GM06990 (cell line): ENCODE results near the gene RPA1.

Source experiments
- DNase-seq: peaks from one replicate; pipeline ENCODE4 v3.0.0-alpha.2; 2011; ENCODE audit not compliant: insufficient read length; ENCODE audit errors: extremely low read depth
- H3K27me3 ChIP-seq: replicated peaks from 2 replicates; pipeline ENCODE4 v1.6.0; 2011; ENCODE audit warnings: low read length; ENCODE audit not compliant: control insufficient read depth, insufficient read depth
- H3K36me3 ChIP-seq: 2 replicates; pipeline ENCODE4 v1.5.1; 2011; ENCODE audit warnings: low read length; ENCODE audit not compliant: control insufficient read depth, insufficient read depth
- H3K4me3 ChIP-seq: replicated peaks from 2 replicates; pipeline ENCODE4 v1.5.1; 2011; ENCODE audit warnings: low read depth, mild to moderate bottlenecking, control low read depth, low read length
- TF ChIP-seq, protein P1 (sequence below): IDR thresholded peaks from 2 replicates; pipeline ENCODE4 v1.5.1; 2011; ENCODE audit warnings: low read length, control low read depth, mild to moderate bottlenecking, inconsistent platforms; ENCODE audit not compliant: insufficient read depth, poor library complexity, severe bottlenecking

Gene RPA1

DNA sequence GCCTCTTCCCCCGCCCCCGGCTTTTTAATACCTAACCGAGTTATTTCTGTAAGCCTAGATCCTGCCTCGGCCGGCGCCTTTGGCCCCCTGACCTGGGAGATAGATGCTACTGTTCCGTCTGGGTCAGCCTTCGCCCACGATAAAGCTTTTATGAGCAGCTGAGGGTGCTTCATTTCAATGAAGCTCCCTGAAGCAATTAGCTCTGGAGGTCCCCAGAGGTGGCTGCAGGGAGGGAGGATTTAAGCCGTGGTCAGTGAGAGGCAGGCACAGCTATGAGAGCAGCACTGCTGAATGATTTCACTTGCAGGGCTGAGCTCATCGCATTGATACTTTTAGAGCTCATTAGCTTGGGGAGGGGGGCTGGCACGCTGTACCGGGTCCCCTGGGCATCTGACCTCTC is 89.4 kb downstream of the RPA1 start:
- H3K4me3 ChIP-seq = no peak overlapping the region
- H3K27me3 ChIP-seq = no peaks in the 10 kb centered on the region; the same call in 1 of the 2 replicates
- TF ChIP-seq, protein P1, sequence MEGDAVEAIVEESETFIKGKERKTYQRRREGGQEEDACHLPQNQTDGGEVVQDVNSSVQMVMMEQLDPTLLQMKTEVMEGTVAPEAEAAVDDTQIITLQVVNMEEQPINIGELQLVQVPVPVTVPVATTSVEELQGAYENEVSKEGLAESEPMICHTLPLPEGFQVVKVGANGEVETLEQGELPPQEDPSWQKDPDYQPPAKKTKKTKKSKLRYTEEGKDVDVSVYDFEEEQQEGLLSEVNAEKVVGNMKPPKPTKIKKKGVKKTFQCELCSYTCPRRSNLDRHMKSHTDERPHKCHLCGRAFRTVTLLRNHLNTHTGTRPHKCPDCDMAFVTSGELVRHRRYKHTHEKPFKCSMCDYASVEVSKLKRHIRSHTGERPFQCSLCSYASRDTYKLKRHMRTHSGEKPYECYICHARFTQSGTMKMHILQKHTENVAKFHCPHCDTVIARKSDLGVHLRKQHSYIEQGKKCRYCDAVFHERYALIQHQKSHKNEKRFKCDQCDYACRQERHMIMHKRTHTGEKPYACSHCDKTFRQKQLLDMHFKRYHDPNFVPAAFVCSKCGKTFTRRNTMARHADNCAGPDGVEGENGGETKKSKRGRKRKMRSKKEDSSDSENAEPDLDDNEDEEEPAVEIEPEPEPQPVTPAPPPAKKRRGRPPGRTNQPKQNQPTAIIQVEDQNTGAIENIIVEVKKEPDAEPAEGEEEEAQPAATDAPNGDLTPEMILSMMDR = no peak
- DNase-seq = no peak
- H3K36me3 ChIP-seq = no peaks in the 10 kb centered on the region

DNA sequence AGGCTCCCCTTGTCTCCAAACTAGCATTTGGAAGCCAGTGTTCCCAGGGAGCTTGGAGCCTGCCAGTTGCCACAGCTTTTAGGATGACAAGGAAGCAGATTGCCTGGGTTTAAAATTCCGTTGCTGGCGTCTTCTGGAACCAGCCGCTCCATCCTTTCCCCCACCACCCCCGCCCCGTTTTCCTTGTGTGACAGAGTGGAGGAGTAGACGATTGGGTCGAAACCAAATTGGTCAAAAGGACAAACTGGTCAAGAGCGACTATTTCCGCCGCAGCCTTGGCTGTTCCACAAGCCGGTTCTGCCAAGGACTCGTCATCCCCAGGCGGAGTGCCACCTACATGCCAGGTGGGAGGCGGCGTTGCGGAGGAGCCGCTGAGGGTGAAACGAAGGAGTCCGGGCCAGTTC is 91.1 kb downstream of the RPA1 start:
- H3K4me3 ChIP-seq = no peak overlapping the region
- no peaks in the 10 kb centered on the region for H3K36me3 ChIP-seq
- TF ChIP-seq, protein P1 = no peak
- H3K27me3 ChIP-seq = no peaks in the 10 kb centered on the region; the same call in 1 of the 2 replicates
- DNase-seq = no peak

DNA sequence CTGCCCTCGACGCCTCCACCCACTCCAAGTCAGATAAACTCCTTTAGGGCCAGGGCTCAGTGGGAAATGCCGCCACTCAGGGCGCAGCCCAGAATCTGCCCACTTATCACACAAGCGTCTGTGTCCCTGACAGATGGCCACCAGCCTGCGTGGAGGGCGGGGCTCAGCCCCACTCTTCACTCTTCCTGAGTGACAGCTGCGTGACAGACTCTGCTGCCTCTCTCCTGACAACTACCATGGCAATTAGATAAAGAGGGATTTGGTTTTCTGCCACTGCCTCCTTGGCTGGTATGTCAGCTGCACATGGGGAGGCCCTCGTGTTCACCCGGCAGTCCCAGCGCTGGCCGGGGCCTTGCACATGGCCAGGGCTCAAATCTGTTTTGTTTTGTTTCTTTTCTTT is 99.2 kb downstream of the RPA1 start:
- TF ChIP-seq, protein P1 = no peak
- no peaks in the 10 kb centered on the region for H3K27me3 ChIP-seq
- H3K36me3 ChIP-seq = no peaks in the 10 kb centered on the region
- no peak overlapping the region for H3K4me3 ChIP-seq
- no peak for DNase-seq

DNA sequence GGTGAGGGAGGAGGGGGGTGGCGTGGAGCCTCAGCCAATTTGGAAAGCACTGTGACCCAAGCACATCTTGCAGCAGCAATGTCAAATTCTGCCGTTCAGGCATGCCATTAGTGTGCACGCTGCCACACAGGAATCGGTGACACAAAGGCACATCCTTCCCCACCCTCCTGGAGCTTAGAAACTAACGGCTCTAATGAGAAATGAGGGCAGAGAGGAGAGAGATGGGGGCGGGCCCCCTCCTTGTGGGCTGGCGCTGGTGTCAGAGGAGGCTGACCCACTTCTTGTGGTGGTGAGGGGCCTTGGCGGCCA is 100.5 kb downstream of the RPA1 start:
- DNase-seq = no peak
- Histone ChIP-seq H3K27me3 (no peaks in the 10 kb centered on the region), H3K36me3 (no peaks in the 10 kb centered on the region), H3K4me3 (no peak overlapping the region)
- TF ChIP-seq, protein P1 = no peak

DNA sequence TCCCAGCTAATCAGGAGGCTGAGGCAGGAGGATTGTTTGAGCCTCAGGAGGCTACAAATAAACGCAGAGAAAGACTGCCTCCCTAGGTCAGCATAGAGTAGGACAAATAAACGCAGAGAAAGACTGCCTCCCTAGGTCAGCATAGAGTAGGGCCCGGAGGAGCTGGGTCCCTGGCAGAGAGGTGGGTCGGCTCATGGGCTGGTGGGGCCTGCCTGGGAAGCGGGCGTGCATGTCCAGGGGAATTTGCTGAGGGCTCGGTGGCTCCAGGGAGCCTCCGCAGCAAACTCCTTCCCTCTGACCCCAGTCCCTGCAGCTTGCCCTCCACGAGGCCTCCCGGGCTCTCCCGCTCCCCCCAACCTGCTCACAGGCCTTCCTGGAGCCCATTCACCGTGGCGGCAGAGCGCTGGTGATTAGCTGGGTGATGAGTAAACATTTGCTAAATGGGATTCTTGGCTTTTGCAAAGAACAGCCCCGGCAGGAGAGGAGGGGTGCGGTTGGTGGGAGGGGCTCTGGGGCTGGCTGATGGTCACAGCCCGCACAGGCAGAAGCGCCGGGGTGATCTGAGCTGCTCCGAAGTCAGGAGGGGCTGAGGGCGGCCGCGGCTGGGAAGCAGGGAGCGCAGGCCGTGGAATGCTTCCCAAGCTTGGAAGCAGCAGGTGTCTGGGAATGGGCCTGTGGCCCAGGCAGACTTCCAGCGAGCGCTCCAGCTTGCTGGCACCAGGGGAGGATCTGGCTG is 102.2 kb downstream of the RPA1 start:
- Histone ChIP-seq H3K4me3 (no peak overlapping the region), H3K27me3 (no peaks in the 10 kb centered on the region; the same call in 1 of the 2 replicates), H3K36me3 (no peaks in the 10 kb centered on the region)
- no peak for DNase-seq
- TF ChIP-seq, protein P1 = no peak
